Activated CD8-positive, alpha-beta memory T cell treated with anti-CD3 and anti-CD28 coated beads for 1 hour (primary cell): ENCODE results near the gene ZCCHC17.
"Not testable (repeated sequence)": the region's sequence is repeated elsewhere in the genome, so short reads cannot be mapped to it uniquely, and the experiment has no call there.

Experiments
- DNase-seq, 2 donors: peaks; one replicate each; pipeline ENCODE4 v3.0.0-alpha.2; 2020; ENCODE audit warnings: low read depth in 1 of 2; ENCODE audit errors: extremely low read depth in 1 of 2

The ZCCHC17 gene

GRCh38 chr1:31368611-31369107 lies 71.8 kb downstream of the ZCCHC17 start:
- no peak for DNase-seq

- DNase-seq: no peak
Observed at GRCh38 chr1:31370021-31370420, 73.2 kb downstream of the ZCCHC17 start.

GRCh38 chr1:31370565-31370964 lies 73.7 kb downstream of the ZCCHC17 start:
- no peak for DNase-seq

- no peak for DNase-seq
Observed at GRCh38 chr1:31371121-31371959, 74.5 kb downstream of the ZCCHC17 start.

GRCh38 chr1:31372051-31372450 lies 75.2 kb downstream of the ZCCHC17 start:
- DNase-seq: no peak

- no peak for DNase-seq
Observed at GRCh38 chr1:31372751-31373055, 75.9 kb downstream of the ZCCHC17 start.

GRCh38 chr1:31373056-31373896 lies 76.4 kb downstream of the ZCCHC17 start, which contains the start of gene FABP3:
Gene FABP3 (minus strand): TSS chr1:31373076. CDS start chr1:31373014, 62 bp downstream.
- DNase-seq: no peak

- no peak for DNase-seq
Observed at GRCh38 chr1:31373897-31374486, 77.2 kb downstream of the ZCCHC17 start.

- no peak for DNase-seq
Observed at GRCh38 chr1:31374511-31375196, 77.8 kb downstream of the ZCCHC17 start.

- no peak for DNase-seq
Observed at GRCh38 chr1:31376375-31377134, 79.7 kb downstream of the ZCCHC17 start.

GRCh38 chr1:31377364-31377863 lies 80.6 kb downstream of the ZCCHC17 start:
- no peak for DNase-seq

- no peak for DNase-seq
Observed at GRCh38 chr1:31378001-31378400, 81.2 kb downstream of the ZCCHC17 start.

- DNase-seq: no peak
Observed at GRCh38 chr1:31380181-31380580, 83.3 kb downstream of the ZCCHC17 start.

GRCh38 chr1:31381394-31382294 lies 84.8 kb downstream of the ZCCHC17 start:
- DNase-seq: no peak

GRCh38 chr1:31382379-31382989 lies 85.7 kb downstream of the ZCCHC17 start:
- DNase-seq: no peak

- no peak for DNase-seq
Observed at GRCh38 chr1:31383967-31384366, 87.1 kb downstream of the ZCCHC17 start.

GRCh38 chr1:31386576-31387243 lies 89.9 kb downstream of the ZCCHC17 start:
- DNase-seq: not testable (repeated sequence)

- DNase-seq: no peak
Observed at GRCh38 chr1:31387612-31388011, 90.8 kb downstream of the ZCCHC17 start.
